ENCODE data around the gene CD83. TPM values are rescaled to one million over a fixed set of nuclear protein-coding genes. Genes with fewer than 3 reads are reported as not detected.

Gene CD83, protein sequence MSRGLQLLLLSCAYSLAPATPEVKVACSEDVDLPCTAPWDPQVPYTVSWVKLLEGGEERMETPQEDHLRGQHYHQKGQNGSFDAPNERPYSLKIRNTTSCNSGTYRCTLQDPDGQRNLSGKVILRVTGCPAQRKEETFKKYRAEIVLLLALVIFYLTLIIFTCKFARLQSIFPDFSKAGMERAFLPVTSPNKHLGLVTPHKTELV
- total RNA-seq, result 1.4 and 1.5 TPM in 2 replicates

DNA sequence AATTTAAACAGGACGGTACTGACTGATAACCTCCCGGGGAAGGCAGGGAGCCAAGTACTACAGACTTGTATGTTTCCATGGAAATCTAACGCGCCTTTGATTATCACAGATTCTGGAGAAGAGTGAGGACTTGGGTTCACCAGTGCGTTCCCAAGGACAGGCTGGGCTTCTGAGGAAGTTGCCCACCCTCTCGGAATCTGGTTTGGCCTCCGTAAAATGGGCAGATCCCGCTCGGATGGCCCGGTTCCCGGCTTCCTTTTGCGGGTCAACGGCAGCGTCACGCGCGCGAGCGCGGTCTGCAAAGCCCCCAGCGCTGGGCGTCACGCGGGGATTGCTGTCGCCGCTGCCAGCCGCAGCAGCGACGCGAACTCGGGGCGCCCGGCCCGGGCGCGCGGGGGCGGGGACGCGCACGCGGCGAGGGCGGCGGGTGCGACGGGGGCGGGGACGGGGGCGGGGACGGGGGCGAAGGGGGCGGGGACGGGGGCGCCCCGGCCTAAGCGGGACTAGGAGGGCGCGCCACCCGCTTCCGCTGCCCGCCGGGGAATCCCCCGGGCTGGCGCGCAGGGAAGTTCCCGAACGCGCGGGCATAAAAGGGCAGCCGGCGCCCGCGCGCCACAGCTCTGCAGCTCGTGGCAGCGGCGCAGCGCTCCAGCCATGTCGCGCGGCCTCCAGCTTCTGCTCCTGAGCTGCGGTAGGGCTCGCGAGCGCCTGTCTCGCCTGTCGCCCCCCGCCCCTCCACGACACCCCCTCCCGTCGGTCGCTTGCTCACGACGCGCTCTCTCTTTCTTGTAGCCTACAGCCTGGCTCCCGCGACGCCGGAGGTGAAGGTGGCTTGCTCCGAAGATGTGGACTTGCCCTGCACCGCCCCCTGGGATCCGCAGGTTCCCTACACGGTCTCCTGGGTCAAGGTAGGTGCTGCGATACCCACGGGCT, at the start of gene CD83:
Gene CD83, plus strand, starts transcription at position 615 of the 933 bp plus-strand sequence. Its CDS starts 40 bp downstream, at position 655.
- Histone ChIP-seq H3K4me1 (ENCODE audit: insufficient read depth, low read length) (peaks cover 3% of the 10 kb centered on the region), H3K9me3 (ENCODE audit: low read depth, low read length) (no peaks in the 10 kb centered on the region), H4K20me1 (ENCODE audit: insufficient read depth, low read length) (no peaks in the 10 kb centered on the region), H3K27me3 (ENCODE audit: insufficient read depth, low read length) (no peaks in the 10 kb centered on the region), H3K27ac (ENCODE audit: low read depth, low read length) (no peak within 1 kb of the TSS), H3K4me3 (ENCODE audit: insufficient read depth, low read length) (peak within 1 kb of the TSS; percentile 73), H3K79me2 (ENCODE audit: insufficient read depth, low read length) (no peaks in the 10 kb centered on the region), H3K4me2 (ENCODE audit: insufficient read depth, low read length) (peak within 1 kb of the TSS; percentile 83), H3K36me3 (ENCODE audit: insufficient read depth, low read length) (no peaks in the 10 kb centered on the region), H2AFZ (ENCODE audit: low read length) (peak within 1 kb of the TSS; percentile 95)
- TF ChIP-seq, protein P1, sequence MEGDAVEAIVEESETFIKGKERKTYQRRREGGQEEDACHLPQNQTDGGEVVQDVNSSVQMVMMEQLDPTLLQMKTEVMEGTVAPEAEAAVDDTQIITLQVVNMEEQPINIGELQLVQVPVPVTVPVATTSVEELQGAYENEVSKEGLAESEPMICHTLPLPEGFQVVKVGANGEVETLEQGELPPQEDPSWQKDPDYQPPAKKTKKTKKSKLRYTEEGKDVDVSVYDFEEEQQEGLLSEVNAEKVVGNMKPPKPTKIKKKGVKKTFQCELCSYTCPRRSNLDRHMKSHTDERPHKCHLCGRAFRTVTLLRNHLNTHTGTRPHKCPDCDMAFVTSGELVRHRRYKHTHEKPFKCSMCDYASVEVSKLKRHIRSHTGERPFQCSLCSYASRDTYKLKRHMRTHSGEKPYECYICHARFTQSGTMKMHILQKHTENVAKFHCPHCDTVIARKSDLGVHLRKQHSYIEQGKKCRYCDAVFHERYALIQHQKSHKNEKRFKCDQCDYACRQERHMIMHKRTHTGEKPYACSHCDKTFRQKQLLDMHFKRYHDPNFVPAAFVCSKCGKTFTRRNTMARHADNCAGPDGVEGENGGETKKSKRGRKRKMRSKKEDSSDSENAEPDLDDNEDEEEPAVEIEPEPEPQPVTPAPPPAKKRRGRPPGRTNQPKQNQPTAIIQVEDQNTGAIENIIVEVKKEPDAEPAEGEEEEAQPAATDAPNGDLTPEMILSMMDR (IDR thresholded peaks at IDR 0.05; ENCODE audit: extremely low read depth, low read depth, low read length), result no peak
- DNase-seq (ENCODE audit: insufficient read length, low spot score, missing footprints), result peak; percentile 94

DNA sequence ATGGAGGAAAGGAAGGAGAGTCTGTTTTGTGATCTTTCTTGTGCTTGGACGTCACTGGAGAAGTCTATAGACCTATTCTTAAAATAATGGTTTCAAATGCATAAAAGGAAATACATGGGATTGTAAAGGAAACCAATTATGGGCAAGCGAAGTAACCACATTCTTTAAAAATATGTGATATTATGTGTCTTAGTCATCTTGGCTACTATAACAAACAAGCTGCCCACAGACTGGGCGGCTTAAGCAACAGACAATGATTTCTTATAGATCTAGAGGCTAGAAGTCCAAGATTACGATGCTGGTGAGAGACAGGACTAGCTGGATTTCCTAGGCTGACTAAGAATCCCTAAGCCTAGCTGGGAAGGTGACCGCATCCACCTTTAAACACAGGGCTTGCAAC, 49.4 kb upstream of the CD83 start:
- Histone ChIP-seq H3K79me2 (ENCODE audit: insufficient read depth, low read length) (no peaks in the 10 kb centered on the region), H2AFZ (ENCODE audit: low read length) (peak overlapping the region; percentile 65), H3K9me3 (ENCODE audit: low read depth, low read length) (no peaks in the 10 kb centered on the region), H4K20me1 (ENCODE audit: insufficient read depth, low read length) (no peaks in the 10 kb centered on the region), H3K4me3 (ENCODE audit: insufficient read depth, low read length) (peak overlapping the region; percentile 49), H3K27ac (ENCODE audit: low read depth, low read length) (peak overlapping the region; percentile 74), H3K36me3 (ENCODE audit: insufficient read depth, low read length) (no peaks in the 10 kb centered on the region), H3K4me1 (ENCODE audit: insufficient read depth, low read length) (peaks cover 18% of the 10 kb centered on the region), H3K27me3 (ENCODE audit: insufficient read depth, low read length) (peaks cover 17% of the 10 kb centered on the region), H3K4me2 (ENCODE audit: insufficient read depth, low read length) (peak overlapping the region; percentile 69)
- TF ChIP-seq, protein P1 (IDR thresholded peaks at IDR 0.05; ENCODE audit: extremely low read depth, low read depth, low read length), result no peak
- peak; percentile 83 for DNase-seq (ENCODE audit: insufficient read length, low spot score, missing footprints)

DNA sequence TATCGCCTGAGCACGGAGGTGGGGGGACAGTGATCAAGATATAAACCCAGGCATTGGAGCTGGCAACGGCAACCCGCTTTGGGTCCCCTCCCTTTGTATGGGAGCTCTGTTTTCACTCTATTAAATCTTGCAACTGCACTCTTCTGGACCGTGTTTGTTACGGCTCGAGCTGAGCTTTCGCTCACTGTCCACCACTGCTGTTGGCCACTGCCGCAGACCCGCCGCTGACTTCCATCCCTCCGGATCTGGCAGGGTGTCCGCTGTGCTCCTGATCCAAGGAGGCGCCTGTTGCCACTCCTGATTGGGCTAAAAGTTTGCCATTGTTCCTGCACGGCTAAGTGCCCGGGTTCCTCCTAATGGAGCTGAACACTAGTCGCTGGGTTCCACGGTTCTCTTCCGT, 48.9 kb upstream of the CD83 start:
- peak overlapping the region; percentile 69 for H3K4me2 ChIP-seq (ENCODE audit: insufficient read depth, low read length)
- peaks cover 18% of the 10 kb centered on the region for H3K4me1 ChIP-seq (ENCODE audit: insufficient read depth, low read length)
- peaks cover 12% of the 10 kb centered on the region for H3K27me3 ChIP-seq (ENCODE audit: insufficient read depth, low read length)
- no peaks in the 10 kb centered on the region for H3K9me3 ChIP-seq (ENCODE audit: low read depth, low read length)
- H4K20me1 ChIP-seq (ENCODE audit: insufficient read depth, low read length), result no peaks in the 10 kb centered on the region
- H3K79me2 ChIP-seq (ENCODE audit: insufficient read depth, low read length), result no peaks in the 10 kb centered on the region
- no peaks in the 10 kb centered on the region for H3K36me3 ChIP-seq (ENCODE audit: insufficient read depth, low read length)
- H3K27ac ChIP-seq (ENCODE audit: low read depth, low read length), result no peak overlapping the region
- no peak overlapping the region for H3K4me3 ChIP-seq (ENCODE audit: insufficient read depth, low read length)
- no peak overlapping the region for H2AFZ ChIP-seq (ENCODE audit: low read length)
- TF ChIP-seq, protein P1 (IDR thresholded peaks at IDR 0.05; ENCODE audit: extremely low read depth, low read depth, low read length), result no peak
- no peak for DNase-seq (ENCODE audit: insufficient read length, low spot score, missing footprints)

DNA sequence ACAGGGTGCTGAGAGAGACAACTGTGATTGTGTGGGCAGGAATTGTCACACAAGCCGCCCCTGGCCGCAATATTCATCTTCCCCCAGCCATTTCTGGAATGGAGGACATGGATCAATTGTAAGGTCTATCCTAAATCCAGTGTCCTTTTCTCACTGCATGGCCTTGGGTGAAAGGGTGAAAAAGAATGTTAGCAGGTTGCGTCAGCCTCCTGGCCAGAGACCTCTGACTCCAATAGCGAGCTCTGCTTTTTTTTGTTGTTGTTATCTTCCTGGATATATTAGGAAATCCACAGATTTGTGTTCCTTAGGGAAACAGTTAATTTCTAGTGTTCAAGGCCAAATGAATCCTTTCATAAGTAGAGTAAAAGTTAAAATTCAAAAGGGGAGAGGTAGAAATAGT, 47.1 kb upstream of the CD83 start:
- Histone ChIP-seq H3K9me3 (ENCODE audit: low read depth, low read length) (no peaks in the 10 kb centered on the region), H3K27me3 (ENCODE audit: insufficient read depth, low read length) (no peaks in the 10 kb centered on the region), H3K4me2 (ENCODE audit: insufficient read depth, low read length) (no peak overlapping the region), H3K4me1 (ENCODE audit: insufficient read depth, low read length) (peaks cover 26% of the 10 kb centered on the region), H3K79me2 (ENCODE audit: insufficient read depth, low read length) (no peaks in the 10 kb centered on the region), H2AFZ (ENCODE audit: low read length) (no peak overlapping the region), H3K27ac (ENCODE audit: low read depth, low read length) (no peak overlapping the region), H3K36me3 (ENCODE audit: insufficient read depth, low read length) (no peaks in the 10 kb centered on the region), H4K20me1 (ENCODE audit: insufficient read depth, low read length) (no peaks in the 10 kb centered on the region), H3K4me3 (ENCODE audit: insufficient read depth, low read length) (no peak overlapping the region)
- TF ChIP-seq, protein P1 (IDR thresholded peaks at IDR 0.05; ENCODE audit: extremely low read depth, low read depth, low read length), result no peak
- no peak for DNase-seq (ENCODE audit: insufficient read length, low spot score, missing footprints)

All from osteoblast (primary cell).